Transverse colon (tissue), 4 donors: ENCODE measurements around the gene SUCLG1. TPM values are rescaled to one million over a fixed set of nuclear protein-coding genes. Genes with fewer than 3 reads are reported as not detected.

ENCODE experiments used
- DNase-seq: peaks from one replicate; pipeline ENCODE4 v3.0.0-alpha.2; 2019
- H3K27ac ChIP-seq, 4 donors: fragments of 200-600 bp; sonication (generic); 2 replicates each; pipeline ENCODE4 v1.5.1; 2016 to 2018; ENCODE audit warnings: inconsistent platforms in 4 of 4
- H3K27me3 ChIP-seq: fragments of 200-600 bp; sonication (generic); 2 replicates; pipeline ENCODE4 v1.5.1; 2017; ENCODE audit warnings: inconsistent platforms
- H3K36me3 ChIP-seq, 4 donors: fragments of 200-600 bp; sonication (generic); 2 replicates each; pipeline ENCODE4 v1.5.1; 2017 to 2019; ENCODE audit warnings: inconsistent platforms in 4 of 4
- H3K4me1 ChIP-seq, 4 donors: fragments of 200-600 bp; sonication (generic); 2 replicates each; pipeline ENCODE4 v1.5.1; 2017 to 2020; ENCODE audit warnings: inconsistent platforms in 4 of 4
- H3K4me3 ChIP-seq, 4 donors: fragments of 200-600 bp; sonication (generic); 1 replicate in 1 of 4; 2 replicates in 3 of 4; pipeline versions ENCODE4 v1.5.1 to v1.6.1; 2017 to 2019; ENCODE audit warnings: inconsistent platforms in 4 of 4
- H3K9me3 ChIP-seq, 2 donors: fragments of 200-600 bp; sonication (generic); 2 replicates each; pipeline ENCODE4 v1.5.1; 2017 to 2019; ENCODE audit warnings: inconsistent platforms in 2 of 2
- CTCF ChIP-seq, 5 experiments: fragments of 200-600 bp in 3 of 5; fragments of 450-650 bp in 2 of 5; sonication (generic) in 3 of 5; IDR thresholded peaks; 1 replicate in 2 of 5; 2 replicates in 3 of 5; pipeline ENCODE4 v1.5.1; 2016 to 2017; ENCODE audit warnings: antibody characterized with exemption in 5 of 5, inconsistent platforms in 3 of 5, mild to moderate bottlenecking in 2 of 5, moderate library complexity in 1 of 5
- EP300 ChIP-seq: sonication (generic); formaldehyde crosslinking; IDR thresholded peaks from one replicate; pipeline ENCODE4 v1.6.1; 2017; ENCODE audit warnings: antibody characterized with exemption, low read depth
- POLR2A ChIP-seq: fragments of 450-650 bp; IDR thresholded peaks from one replicate; pipeline ENCODE4 v1.6.1; 2016; ENCODE audit warnings: antibody characterized with exemption, mild to moderate bottlenecking, moderate library complexity
- POLR2AphosphoS5 ChIP-seq, 3 donors: sonication (generic); formaldehyde crosslinking; IDR thresholded peaks; one replicate each; pipeline ENCODE4 v1.6.1; 2016; ENCODE audit warnings: antibody characterized with exemption in 3 of 3
- WGBS, 2 donors: methylation state at CpG; one replicate each; pipeline ENCODE4 v1.1.5; 2018; ENCODE audit warnings: low coverage in 1 of 2; 5-methylcytosine and 5-hydroxymethylcytosine counted together
- in situ Hi-C, 4 donors: fragments of 200-750 bp; cut with MboI; loops; one replicate each; pipeline versions ENCODE4 v1.15.0 to v1.15.1; 2017; ENCODE audit warnings: low sequenced_read_pairs in 3 of 4, low pct_ligation_motif_present in 1 of 4, low pct_unique_long_range_greater_than_20kb in 1 of 4
- intact Hi-C: fragments of 100-400 bp; cut with DNase I; formaldehyde crosslinking; loops from one replicate; pipeline ENCODE4 v1.15.1; 2023; ENCODE audit warnings: low total_unique reads
- total RNA-seq, 4 donors: library from RNA; depleted of rRNA; stranded (reverse); fragments of >200 nt; gene quantifications; one replicate each; pipeline ENCODE4 v1.1.0, GENCODE V29; 2016

Gene SUCLG1
- total RNA-seq, 4 donors from 2014 or later: 55.4 to 199 (median 127) TPM

DNA sequence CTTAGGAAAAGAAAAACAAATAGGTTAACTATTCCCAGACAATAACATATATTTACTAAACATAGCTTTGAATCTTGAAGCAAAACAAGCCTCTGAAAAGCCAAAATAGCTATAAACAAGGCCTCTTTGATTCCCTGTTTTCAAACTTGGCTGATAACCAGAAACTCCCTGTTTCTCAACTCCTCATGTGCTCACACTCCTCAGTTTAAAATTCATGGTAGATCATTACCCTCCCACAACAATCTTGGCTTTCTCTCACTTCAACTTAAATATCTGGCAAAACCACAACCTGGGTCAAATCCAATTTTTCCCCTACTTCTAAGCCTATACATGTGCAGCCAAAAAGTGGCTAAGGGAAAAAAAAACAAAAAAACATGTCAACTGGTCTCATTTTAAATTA lies 15.6 kb downstream of the SUCLG1 start:
- no peak overlapping the region for H3K4me3 ChIP-seq
- no peaks in the 10 kb centered on the region for H3K4me1 ChIP-seq
- peaks cover 0 to 51% (median 17%) of the 10 kb centered on the region in 4 donors for H3K36me3 ChIP-seq
- H3K27me3 ChIP-seq: no peaks in the 10 kb centered on the region
- TF ChIP-seq EP300 (no peak), POLR2AphosphoS5 (IDR thresholded peaks at IDR 0.05) (no peak), CTCF (IDR thresholded peaks at IDR 0.05) (no peak), POLR2A (no peak)
- DNase-seq: no peak
- intact Hi-C loops: no loop called here
- no peak overlapping the region for H3K27ac ChIP-seq
- no peaks in the 10 kb centered on the region for H3K9me3 ChIP-seq
- in situ Hi-C loops: no loop called here

DNA sequence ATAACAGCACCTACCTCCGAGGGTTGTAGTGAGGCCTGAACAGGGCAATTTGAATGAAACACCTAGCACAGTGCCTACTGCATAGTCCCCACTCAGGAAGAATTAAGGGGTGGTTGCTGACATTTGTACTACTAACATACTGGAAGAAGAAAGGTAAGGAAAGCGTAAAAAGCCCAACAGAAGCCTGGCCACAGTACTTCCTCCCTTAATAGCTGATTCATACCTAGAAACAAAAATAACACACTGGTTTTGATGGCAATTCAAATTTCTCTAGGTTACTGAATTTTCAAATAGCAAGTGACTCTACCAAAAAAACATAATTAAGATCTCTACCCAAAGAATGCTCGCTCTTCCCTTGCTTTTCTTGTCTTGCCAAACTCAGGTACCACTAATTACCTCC lies 16.2 kb downstream of the SUCLG1 start:
- WGBS, 2 donors: 81 to 83% methylated on average over 3 of the region's 3 CpGs
- Histone ChIP-seq H3K9me3 (no peaks in the 10 kb centered on the region), H3K27ac (no peak overlapping the region), H3K27me3 (no peaks in the 10 kb centered on the region), H3K36me3 (peaks cover 0 to 51% (median 19%) of the 10 kb centered on the region in 4 donors), H3K4me1 (no peaks in the 10 kb centered on the region), H3K4me3 (no peak overlapping the region)
- TF ChIP-seq CTCF (IDR thresholded peaks at IDR 0.05) (no peak), EP300 (no peak), POLR2A (no peak), POLR2AphosphoS5 (IDR thresholded peaks at IDR 0.05) (no peak)
- intact Hi-C loops: no loop called here
- in situ Hi-C loops: no loop called here
- no peak for DNase-seq

GRCh38 chr2:84441505-84441904 lies 17.6 kb downstream of the SUCLG1 start:
- in situ Hi-C loops (no loop called here), intact Hi-C loops (no loop called here)
- Histone ChIP-seq H3K27ac (no peak overlapping the region), H3K36me3 (peaks cover 0 to 50% (median 25%) of the 10 kb centered on the region in 4 donors), H3K4me1 (no peaks in the 10 kb centered on the region), H3K4me3 (no peak overlapping the region), H3K9me3 (no peaks in the 10 kb centered on the region), H3K27me3 (no peaks in the 10 kb centered on the region)
- DNase-seq: no peak
- WGBS, 2 donors: 64 to 85% methylated on average over 1 of the region's 1 CpG
- no peak for TF ChIP-seq EP300
- TF ChIP-seq POLR2AphosphoS5 (IDR thresholded peaks at IDR 0.05): no peak
- no peak for TF ChIP-seq CTCF (IDR thresholded peaks at IDR 0.05)
- no peak for TF ChIP-seq POLR2A

GRCh38 chr2:84441036-84441435 lies 18.0 kb downstream of the SUCLG1 start:
- Histone ChIP-seq H3K27me3 (no peaks in the 10 kb centered on the region), H3K4me3 (no peak overlapping the region), H3K27ac (no peak overlapping the region), H3K9me3 (no peaks in the 10 kb centered on the region), H3K4me1 (peaks cover 0 to 2% (median 0%) of the 10 kb centered on the region in 4 donors), H3K36me3 (peaks cover 0 to 50% (median 25%) of the 10 kb centered on the region in 4 donors)
- WGBS, 2 donors: 93 to 100% methylated on average over 3 to 4 of the region's 4 CpGs
- TF ChIP-seq POLR2A (no peak), EP300 (no peak), CTCF (IDR thresholded peaks at IDR 0.05) (no peak), POLR2AphosphoS5 (IDR thresholded peaks at IDR 0.05) (no peak)
- DNase-seq: no peak
- in situ Hi-C loops: no loop called here
- intact Hi-C loops: no loop called here
